GM21529 (cell line): ENCODE data around the gene C10orf71.

Experiments used
- ATAC-seq: cut with Tn5 transposase; IDR thresholded peaks from one replicate; pipeline ENCODE4 v1.9.1; 2021; ENCODE audit not compliant: unreplicated experiment

C10orf71 gene

GRCh38 chr10:49374740-49375139 lies 75.8 kb downstream of the C10orf71 start:
- no peak for ATAC-seq

GRCh38 chr10:49375611-49376010 lies 76.6 kb downstream of the C10orf71 start:
- no peak for ATAC-seq
